Jurkat, Clone E6-1 (cell line): ENCODE results near the gene PTPRF.

Source experiments
- DNase-seq: peaks from one replicate; pipeline ENCODE4 v3.0.0-alpha.2; 2011; ENCODE audit warnings: low read depth, low spot score
- H3K4me3 ChIP-seq: 2 replicates; pipeline ENCODE4 v1.5.1; 2011; ENCODE audit warnings: mild to moderate bottlenecking, low read length, control low read depth, moderate library complexity

PTPRF gene

GRCh38 chr1:43511394-43511793 is 19.3 kb upstream of the PTPRF start:
- H3K4me3 ChIP-seq, result no peak overlapping the region
- DNase-seq, result no peak

- DNase-seq, result no peak
- no peak overlapping the region for H3K4me3 ChIP-seq
Measured at GRCh38 chr1:43512133-43512532, 18.6 kb upstream of the PTPRF start.

GRCh38 chr1:43512681-43513080 is 18.0 kb upstream of the PTPRF start:
- DNase-seq, result no peak
- H3K4me3 ChIP-seq, result no peak overlapping the region

- H3K4me3 ChIP-seq, result no peak overlapping the region
- no peak for DNase-seq
Measured at GRCh38 chr1:43513471-43514173, 17.1 kb upstream of the PTPRF start.

- DNase-seq, result no peak
- H3K4me3 ChIP-seq, result no peak overlapping the region
Measured at GRCh38 chr1:43518935-43519686, 11.6 kb upstream of the PTPRF start.

- DNase-seq, result no peak
- H3K4me3 ChIP-seq, result no peak overlapping the region
Measured at GRCh38 chr1:43520100-43520778, 10.4 kb upstream of the PTPRF start.

- H3K4me3 ChIP-seq, result no peak overlapping the region
- no peak for DNase-seq
Measured at GRCh38 chr1:43521078-43521477, 9.6 kb upstream of the PTPRF start.

GRCh38 chr1:43521756-43522155 is 8.9 kb upstream of the PTPRF start:
- no peak overlapping the region for H3K4me3 ChIP-seq
- DNase-seq, result no peak

GRCh38 chr1:43522431-43522775 is 8.3 kb upstream of the PTPRF start:
- DNase-seq, result no peak
- H3K4me3 ChIP-seq, result no peak overlapping the region

- DNase-seq, result no peak
- no peak overlapping the region for H3K4me3 ChIP-seq
Measured at GRCh38 chr1:43522776-43523480, 7.8 kb upstream of the PTPRF start.

GRCh38 chr1:43524804-43525203 is 5.9 kb upstream of the PTPRF start:
- DNase-seq, result no peak
- no peak overlapping the region for H3K4me3 ChIP-seq

GRCh38 chr1:43526002-43526401 is 4.7 kb upstream of the PTPRF start:
- no peak overlapping the region for H3K4me3 ChIP-seq
- no peak for DNase-seq

- DNase-seq, result no peak
- no peak overlapping the region for H3K4me3 ChIP-seq
Measured at GRCh38 chr1:43527111-43527878, 3.4 kb upstream of the PTPRF start.

- DNase-seq, result peak; percentile 61
- H3K4me3 ChIP-seq, result no peak overlapping the region
Measured at GRCh38 chr1:43529206-43529731, 1.4 kb upstream of the PTPRF start.

GRCh38 chr1:43531107-43531905 is 623 bp downstream of the PTPRF start:
- peak overlapping the region; percentile 41 for H3K4me3 ChIP-seq
- DNase-seq, result no peak

- no peak for DNase-seq
- peak overlapping the region; percentile 41 for H3K4me3 ChIP-seq
Measured at GRCh38 chr1:43531906-43532584, 1.4 kb downstream of the PTPRF start.

- no peak for DNase-seq
- no peak overlapping the region for H3K4me3 ChIP-seq
Measured at GRCh38 chr1:43532716-43533115, 2.0 kb downstream of the PTPRF start.

- no peak for DNase-seq
Measured at GRCh38 chr1:43533584-43533983, 2.9 kb downstream of the PTPRF start.

More at GRCh38 chr1:43533584-43533983, 2.9 kb downstream of the PTPRF start:
- no peak overlapping the region for H3K4me3 ChIP-seq
